K562 (cell line): ENCODE results near the gene AKNA.

Source experiments
- CREM ChIP-seq: IDR thresholded peaks from 2 replicates; pipeline ENCODE4 v1.6.1; 2014; ENCODE audit warnings: antibody characterized with exemption, low read depth
- FOXK1 ChIP-seq: sonication (generic); formaldehyde crosslinking; IDR thresholded peaks from 2 replicates; pipeline ENCODE4 v1.8.0; 2022; ENCODE audit warnings: missing genetic modification reagents, mild to moderate bottlenecking, borderline replicate concordance
- POLR2A ChIP-seq: fragments of 450-650 bp; conservative IDR thresholded peaks from 2 replicates; pipeline ENCODE4 v1.6.1; 2016
- POLR2AphosphoS2 ChIP-seq: IDR thresholded peaks from 2 replicates; pipeline ENCODE4 v1.6.1; 2012; ENCODE audit warnings: low read length, improper control_type of control experiment
- POLR2AphosphoS5 ChIP-seq: IDR thresholded peaks from 2 replicates; pipeline ENCODE4 v1.6.1; 2011; ENCODE audit warnings: mild to moderate bottlenecking, low read depth, low read length, moderate library complexity; ENCODE audit not compliant: control insufficient read depth, insufficient read depth
- RREB1 ChIP-seq: fragments of 250-450 bp; sonication (Bioruptor Pico); IDR thresholded peaks from 2 replicates; pipeline ENCODE4 v1.4.0; 2020
- SREBF2 ChIP-seq: sonication (generic); formaldehyde crosslinking; IDR thresholded peaks from 2 replicates; pipeline ENCODE4 v1.4.0; 2020; ENCODE audit warnings: mild to moderate bottlenecking, missing genetic modification reagents
- TAF1 ChIP-seq: IDR thresholded peaks from 2 replicates; pipeline ENCODE4 v1.6.1; 2011; ENCODE audit warnings: mild to moderate bottlenecking, low read length, moderate library complexity; ENCODE audit not compliant: insufficient read depth, control insufficient read depth, severe bottlenecking; ENCODE audit errors: extremely low read depth
- ZNF165 ChIP-seq: fragments of 250-450 bp; sonication (Bioruptor Pico); IDR thresholded peaks from 2 replicates; pipeline ENCODE4 v1.4.0; 2020; ENCODE audit warnings: borderline replicate concordance

- TF ChIP-seq ZNF165 (CRISPR knock-in tag) = no peak
- no peak for TF ChIP-seq SREBF2
- TF ChIP-seq RREB1 (CRISPR knock-in tag) = no peak
- no peak for TF ChIP-seq POLR2AphosphoS5
- no peak for TF ChIP-seq FOXK1
- TF ChIP-seq POLR2A = no peak
- no peak for TF ChIP-seq TAF1
- no peak for TF ChIP-seq POLR2AphosphoS2
- TF ChIP-seq CREM = no peak
Observed at GRCh38 chr9:114290561-114290986, 97.2 kb downstream of the AKNA start.
